Heart right ventricle (tissue), 16 donors: ENCODE results near the gene CPED1. TPM values are rescaled to one million over a fixed set of nuclear protein-coding genes. Genes with fewer than 3 reads are reported as not detected.
"Not testable (repeated sequence)": the region's sequence is repeated elsewhere in the genome, so short reads cannot be mapped to it uniquely, and the experiment has no call there.

Experiments used
- ATAC-seq, 8 donors: fragments of 200-7000 bp; cut with Tn5 transposase; one replicate each; pipeline ENCODE4 v1.9.1; 2020; ENCODE audit warnings: mild to moderate bottlenecking in 8 of 8, moderate library complexity in 8 of 8, moderate number of reproducible peaks in 1 of 8
- DNase-seq, 2 donors: peaks; one replicate each; pipeline ENCODE4 v3.0.0-alpha.2; 2020
- H3K27ac ChIP-seq, 10 donors: fragments of 200-600 bp; sonication (generic) in 2 of 10; one replicate each; pipeline versions ENCODE4 v1.5.0 to v1.8.0; 2020 to 2022; ENCODE audit warnings: mild to moderate bottlenecking in 3 of 10
- H3K27me3 ChIP-seq, 7 donors: fragments of 200-600 bp; one replicate each; pipeline ENCODE4 v1.8.0; 2021 to 2022; ENCODE audit warnings: mild to moderate bottlenecking in 2 of 7
- H3K36me3 ChIP-seq, 9 donors: fragments of 200-600 bp; sonication (generic) in 1 of 9; one replicate each; pipeline versions ENCODE4 v1.5.0 to v1.8.0; 2020 to 2022; ENCODE audit warnings: mild to moderate bottlenecking in 2 of 9
- H3K4me1 ChIP-seq, 9 donors: fragments of 200-600 bp; sonication (generic) in 1 of 9; one replicate each; pipeline versions ENCODE4 v1.5.0 to v1.8.0; 2020 to 2022; ENCODE audit warnings: mild to moderate bottlenecking in 4 of 9
- H3K4me3 ChIP-seq, 10 donors: fragments of 200-600 bp; sonication (generic) in 2 of 10; one replicate each; pipeline versions ENCODE4 v1.5.0 to v1.8.0; 2020 to 2022; ENCODE audit warnings: mild to moderate bottlenecking in 7 of 10, moderate library complexity in 2 of 10
- H3K9me3 ChIP-seq, 11 donors: fragments of 200-600 bp in 10 of 11; sonication (generic) in 2 of 11; one replicate each; pipeline versions ENCODE4 v1.5.0 to v1.8.0; 2013 to 2022; ENCODE audit warnings: mild to moderate bottlenecking in 2 of 11, control low read depth in 1 of 11, moderate library complexity in 1 of 11
- WGBS, 2 donors: extraction: QIAGEN DNeasy Blood & Tissue Kit; methylation state at CpG; one replicate each; pipeline ENCODE4 v1.1.7; 2013; ENCODE audit warnings: inconsistent platforms in 1 of 2; 5-methylcytosine and 5-hydroxymethylcytosine counted together
- intact Hi-C, 10 donors: fragments of 100-400 bp; cut with DNase I; formaldehyde crosslinking; loops; one replicate each; pipeline versions ENCODE4 v1.11.1 to v1.14.2; 2022
- polyA plus RNA-seq, 2 donors: library from polyadenylated mRNA; stranded (reverse); fragments of 200-250 nt; gene quantifications; one replicate each; pipeline ENCODE4 v1.2.3, GENCODE V29; 2013
- total RNA-seq, 10 donors: library from RNA; stranded (reverse); fragmentation: NEBNext Ultra II Directional in 3 of 10; extraction: Animal tissue kit (Norgen Biotek cat#: 25700) in 3 of 10; gene quantifications; one replicate each; pipeline versions ENCODE4 v1.2.1 to v1.2.4, GENCODE V29; 2021 to 2023
- TF ChIP-seq, protein P1 (sequence below), 9 donors: fragments of 200-600 bp; sonication (generic) in 2 of 9; IDR thresholded peaks; one replicate each; pipeline versions ENCODE4 v1.5.0 to v1.8.0; 2021 to 2022; ENCODE audit warnings: antibody characterized with exemption in 9 of 9, mild to moderate bottlenecking in 5 of 9, moderate library complexity in 1 of 9
- donor health status: Arrhythmogenic right ventricular cardiomyopathy.
- donor health status: ischemic (EF 13 %, LVEDD 7.1; RV severe dilation, severe dysfunction).
- donor health status: healthy with polysubstance abuse.
- donor health status: DM: no; HTN: yes; CAD: no.
- donor health status: DM: no; HTN: no; CAD: no.
- donor health status: ischemic (EF 25% LVEDD 6.9; RV normal size, moderate dysfunction).
- donor health status: ischemic (EF 25% LVEDD 5.7; RV mildly dilated, moderate dysfunction).
- donor health status: healthy.
- donor health status: DM: yes; HTN: yes; CAD: no.
- donor health status: Ischemic cardiomyopathy.
- donor health status: ischemic (EF 35%, LVEDD 5.7; RV mildly dilated, moderate dysfunction).
- donor health status: nonischemic (EF 11% LVEDD 7.7; RV severe dilation, severe dysfunction).
- donor health status: DM: yes; HTN: yes; CAD: no.
- donor health status: PGD.
- donor health status: ischemic (EF 29% LVEDD 5.4; RV normal size, mild dysfunction).
- donor health status: nonischemic (EF 23%, LVEDD 6.1; RV moderate dilation, normal function).

CPED1 gene
- total and polyA plus RNA-seq, 12 donors = 3.9 to 56.5 (median 31.2) TPM

DNA sequence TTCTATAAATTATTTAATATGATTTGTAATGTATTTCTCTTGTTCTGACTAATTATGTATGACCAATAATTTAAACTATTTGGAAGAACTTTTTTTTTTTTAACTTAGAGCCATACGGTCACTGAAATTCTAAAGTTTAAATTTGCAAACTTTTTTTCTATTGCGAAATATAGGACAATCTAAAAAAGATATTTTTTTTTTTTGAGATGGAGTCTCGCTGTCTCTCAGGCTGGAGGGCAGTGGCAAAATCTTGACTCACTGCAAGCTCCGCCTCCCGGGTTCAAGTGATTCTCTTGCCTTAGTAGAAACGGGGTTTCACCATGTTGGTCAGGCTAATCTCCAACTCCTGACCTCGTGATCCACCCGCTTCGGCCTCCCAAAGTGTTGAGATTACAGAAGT lies 130.5 kb downstream of the CPED1 start:
- H3K4me3 ChIP-seq = no peak overlapping the region
- H3K9me3 ChIP-seq = no peaks in the 10 kb centered on the region
- WGBS, 2 donors = 96 to 97% methylated on average over 9 of the region's 9 CpGs
- no peaks in the 10 kb centered on the region for H3K4me1 ChIP-seq
- H3K27me3 ChIP-seq = no peaks in the 10 kb centered on the region
- intact Hi-C loops = no loop called here
- ATAC-seq (no peak), DNase-seq (no peak)
- TF ChIP-seq, protein P1, sequence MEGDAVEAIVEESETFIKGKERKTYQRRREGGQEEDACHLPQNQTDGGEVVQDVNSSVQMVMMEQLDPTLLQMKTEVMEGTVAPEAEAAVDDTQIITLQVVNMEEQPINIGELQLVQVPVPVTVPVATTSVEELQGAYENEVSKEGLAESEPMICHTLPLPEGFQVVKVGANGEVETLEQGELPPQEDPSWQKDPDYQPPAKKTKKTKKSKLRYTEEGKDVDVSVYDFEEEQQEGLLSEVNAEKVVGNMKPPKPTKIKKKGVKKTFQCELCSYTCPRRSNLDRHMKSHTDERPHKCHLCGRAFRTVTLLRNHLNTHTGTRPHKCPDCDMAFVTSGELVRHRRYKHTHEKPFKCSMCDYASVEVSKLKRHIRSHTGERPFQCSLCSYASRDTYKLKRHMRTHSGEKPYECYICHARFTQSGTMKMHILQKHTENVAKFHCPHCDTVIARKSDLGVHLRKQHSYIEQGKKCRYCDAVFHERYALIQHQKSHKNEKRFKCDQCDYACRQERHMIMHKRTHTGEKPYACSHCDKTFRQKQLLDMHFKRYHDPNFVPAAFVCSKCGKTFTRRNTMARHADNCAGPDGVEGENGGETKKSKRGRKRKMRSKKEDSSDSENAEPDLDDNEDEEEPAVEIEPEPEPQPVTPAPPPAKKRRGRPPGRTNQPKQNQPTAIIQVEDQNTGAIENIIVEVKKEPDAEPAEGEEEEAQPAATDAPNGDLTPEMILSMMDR (IDR thresholded peaks at IDR 0.05) = no peak
- no peak overlapping the region for H3K27ac ChIP-seq
- peaks cover 0 to 7% (median 0%) of the 10 kb centered on the region in 9 donors for H3K36me3 ChIP-seq

DNA sequence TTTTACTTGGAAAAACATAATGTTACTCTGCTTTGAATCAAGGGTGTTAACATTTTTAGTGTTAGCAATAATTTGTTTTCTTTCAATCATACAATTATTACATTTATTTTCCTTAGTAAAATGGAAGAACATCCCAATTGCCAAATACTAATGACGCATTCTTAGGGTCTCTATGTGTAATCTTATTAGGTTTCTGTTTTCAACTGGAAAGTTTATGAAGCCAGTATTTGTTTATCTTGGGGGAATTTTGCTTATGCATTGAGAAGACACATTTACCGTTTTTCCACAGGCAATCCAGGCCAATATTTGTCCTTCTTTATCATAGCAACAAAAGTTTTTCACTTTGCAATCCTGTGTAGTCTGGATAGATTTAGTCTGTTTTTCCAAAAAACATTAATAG lies 134.5 kb downstream of the CPED1 start:
- 72 to 74% methylated on average over 2 of the region's 2 CpGs for WGBS, 2 donors
- intact Hi-C loops = no loop called here
- Histone ChIP-seq H3K27ac (no peak overlapping the region), H3K27me3 (no peaks in the 10 kb centered on the region), H3K4me1 (no peaks in the 10 kb centered on the region), H3K9me3 (no peaks in the 10 kb centered on the region), H3K36me3 (peaks cover 0 to 39% (median 6%) of the 10 kb centered on the region in 9 donors), H3K4me3 (no peak overlapping the region)
- DNase-seq = no peak
- TF ChIP-seq, protein P1 (IDR thresholded peaks at IDR 0.05) = no peak
- ATAC-seq = no peak

DNA sequence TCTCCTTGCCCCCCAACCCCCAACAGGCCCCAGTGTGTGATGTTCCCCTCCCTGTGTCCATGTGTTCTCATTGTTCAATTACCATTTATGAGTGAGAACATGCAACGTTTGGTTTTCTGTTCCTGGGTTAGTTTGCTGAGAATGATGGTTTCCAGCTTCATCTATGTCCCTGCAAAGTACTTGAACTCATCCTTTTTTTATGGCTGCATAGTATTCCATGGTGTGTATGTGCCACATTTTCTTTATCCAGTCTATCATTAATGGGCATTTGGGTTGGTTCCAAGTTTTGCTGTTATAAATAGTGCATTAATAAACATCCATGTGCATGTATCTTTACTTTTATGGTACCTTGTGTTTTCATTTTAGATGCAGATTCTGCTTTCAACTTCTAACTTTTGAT lies 136.9 kb downstream of the CPED1 start:
- ATAC-seq, H3K9me3 ChIP-seq, H3K4me1 ChIP-seq, H3K27me3 ChIP-seq, H3K4me3 ChIP-seq, intact Hi-C loops, DNase-seq, H3K27ac ChIP-seq: not testable (repeated sequence)
- WGBS, 2 donors = 83 to 84% methylated on average over 1 of the region's 1 CpG
- H3K36me3 ChIP-seq = peaks cover 0 to 60% (median 6%) of the 10 kb centered on the region in 9 donors

DNA sequence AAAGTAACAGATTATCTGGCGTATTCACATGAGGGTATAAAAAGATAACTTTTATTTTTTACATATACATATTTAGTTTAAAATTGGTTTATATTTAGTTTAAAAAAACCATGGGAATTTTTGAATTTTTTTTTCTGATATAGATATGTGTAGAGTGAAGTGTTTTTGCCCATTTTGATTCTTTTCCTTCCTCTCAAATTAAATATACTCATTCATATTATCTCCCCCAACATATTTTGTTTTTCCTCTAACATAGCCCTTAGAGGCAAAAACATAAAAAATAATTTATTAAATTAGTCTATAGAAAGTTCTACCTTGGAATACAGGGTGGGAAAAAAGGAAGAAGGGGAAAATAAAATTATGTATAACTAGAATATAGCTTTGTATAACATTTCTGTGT lies 137.7 kb downstream of the CPED1 start:
- Histone ChIP-seq H3K36me3 (peaks cover 0 to 67% (median 6%) of the 10 kb centered on the region in 9 donors), H3K4me3 (no peak overlapping the region), H3K27me3 (no peaks in the 10 kb centered on the region), H3K9me3 (no peaks in the 10 kb centered on the region), H3K27ac (no peak overlapping the region), H3K4me1 (no peaks in the 10 kb centered on the region)
- DNase-seq (no peak), ATAC-seq (no peak)
- TF ChIP-seq, protein P1 (IDR thresholded peaks at IDR 0.05) = no peak
- WGBS, 2 donors = 95 to 100% methylated on average over 1 of the region's 1 CpG
- intact Hi-C loops = no loop called here

DNA sequence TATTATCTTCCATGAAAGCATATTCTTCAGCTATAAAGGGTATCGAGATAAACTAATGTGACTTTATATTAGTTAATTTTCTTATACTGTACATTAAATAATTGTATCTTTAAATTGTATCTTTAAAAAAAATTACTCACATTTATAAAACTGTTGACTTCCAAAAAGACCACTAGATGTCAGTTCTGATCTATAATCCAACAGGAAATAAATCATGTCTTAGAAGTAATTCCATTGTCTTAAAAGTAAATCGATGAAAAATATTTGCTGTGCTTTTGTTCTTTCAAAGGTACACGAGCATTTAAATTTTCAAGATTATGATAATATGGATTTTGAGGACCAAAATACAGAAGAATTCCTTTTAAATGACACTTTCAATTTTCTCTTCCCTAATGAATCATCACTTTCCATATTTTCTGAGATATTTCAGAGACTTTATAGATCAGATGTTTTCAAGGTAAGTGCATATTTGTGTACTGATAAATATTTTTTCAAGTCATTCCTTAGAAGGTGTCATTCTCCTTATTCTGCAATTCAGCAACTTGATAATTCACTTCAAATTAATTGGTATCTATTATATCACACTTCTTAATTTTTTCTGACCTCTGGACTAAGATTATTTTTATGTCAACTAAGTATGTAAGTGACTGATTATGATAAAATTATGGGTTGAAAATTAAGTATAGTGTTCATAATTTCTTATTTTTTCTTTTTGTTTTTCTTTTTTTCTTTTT lies 138.5 kb downstream of the CPED1 start:
- no peaks in the 10 kb centered on the region for H3K27me3 ChIP-seq
- no peaks in the 10 kb centered on the region for H3K9me3 ChIP-seq
- no peaks in the 10 kb centered on the region for H3K4me1 ChIP-seq
- DNase-seq (no peak), ATAC-seq (no peak)
- H3K36me3 ChIP-seq = peaks cover 0 to 75% (median 6%) of the 10 kb centered on the region in 9 donors
- TF ChIP-seq, protein P1 (IDR thresholded peaks at IDR 0.05) = peak in 5 of 9 donors; percentile 14 to 42 (median 33)
- 55 to 68% methylated on average over 3 of the region's 3 CpGs for WGBS, 2 donors
- no peak overlapping the region for H3K27ac ChIP-seq
- H3K4me3 ChIP-seq = no peak overlapping the region
- intact Hi-C loops = no loop called here
